ENCODE results near the gene LAMC3. TPM values are rescaled to one million over a fixed set of nuclear protein-coding genes. Genes with fewer than 3 reads are reported as not detected.

LAMC3 gene
- total RNA-seq, 1 donor from 2014 or later: 0.20 TPM

- Histone ChIP-seq H2AFZ (ENCODE audit: low read depth, low read length) (no peak overlapping the region), H3K36me3 (ENCODE audit: insufficient read depth, low read length) (no peaks in the 10 kb centered on the region), H3K9me3 (ENCODE audit: insufficient read depth, low read depth, low read length) (no peaks in the 10 kb centered on the region), H3K27ac (ENCODE audit: low read depth, low read length) (no peak overlapping the region), H3K4me3 (ENCODE audit: insufficient read depth, low read depth, low read length) (no peak overlapping the region), H3K4me1 (ENCODE audit: insufficient read depth, low read length) (no peaks in the 10 kb centered on the region), H3K27me3 (ENCODE audit: insufficient read depth, low read length) (peaks cover 6% of the 10 kb centered on the region), H4K20me1 (ENCODE audit: insufficient read depth, low read length) (no peaks in the 10 kb centered on the region), H3K9ac (ENCODE audit: low read length) (no peak overlapping the region), H3K79me2 (ENCODE audit: insufficient read depth, low read length) (no peaks in the 10 kb centered on the region), H3K4me2 (ENCODE audit: low read length) (no peak overlapping the region)
- Mint-ChIP-seq H3K27me3 (ENCODE audit: low read depth, unreplicated experiment) (peaks cover 25% of the 10 kb centered on the region), H3K4me1 (ENCODE audit: low read depth, unreplicated experiment) (peaks cover 11% of the 10 kb centered on the region), H3K36me3 (ENCODE audit: low read depth, unreplicated experiment) (no peaks in the 10 kb centered on the region), H3K9me3 (ENCODE audit: unreplicated experiment) (no peaks in the 10 kb centered on the region), H3K4me3 (ENCODE audit: unreplicated experiment) (no peak overlapping the region), H3K27ac (ENCODE audit: unreplicated experiment) (no peak overlapping the region)
- no peak for DNase-seq (ENCODE audit: low read depth)
- FAIRE-seq: no peak
- no peak for TF ChIP-seq CTCF (IDR thresholded peaks at IDR 0.05; ENCODE audit: insufficient read depth, low read depth, low read length)
- no peak for TF ChIP-seq EZH2 (IDR thresholded peaks at IDR 0.05; ENCODE audit: insufficient read depth, low read length)
These were observed 26.6 kb downstream of the LAMC3 start for GRCh38 chr9:131035548-131035947.

GRCh38 chr9:131036071-131036470 is 27.1 kb downstream of the LAMC3 start:
- Histone ChIP-seq H3K9me3 (ENCODE audit: insufficient read depth, low read depth, low read length) (no peaks in the 10 kb centered on the region), H3K27ac (ENCODE audit: low read depth, low read length) (no peak overlapping the region), H3K4me2 (ENCODE audit: low read length) (no peak overlapping the region), H3K9ac (ENCODE audit: low read length) (no peak overlapping the region), H3K36me3 (ENCODE audit: insufficient read depth, low read length) (no peaks in the 10 kb centered on the region), H4K20me1 (ENCODE audit: insufficient read depth, low read length) (no peaks in the 10 kb centered on the region), H3K4me3 (ENCODE audit: insufficient read depth, low read depth, low read length) (no peak overlapping the region), H3K27me3 (ENCODE audit: insufficient read depth, low read length) (peaks cover 6% of the 10 kb centered on the region), H2AFZ (ENCODE audit: low read depth, low read length) (no peak overlapping the region), H3K4me1 (ENCODE audit: insufficient read depth, low read length) (no peaks in the 10 kb centered on the region), H3K79me2 (ENCODE audit: insufficient read depth, low read length) (no peaks in the 10 kb centered on the region)
- H3K27ac Mint-ChIP-seq (ENCODE audit: unreplicated experiment): no peak overlapping the region
- H3K9me3 Mint-ChIP-seq (ENCODE audit: unreplicated experiment): no peaks in the 10 kb centered on the region
- peaks cover 11% of the 10 kb centered on the region for H3K4me1 Mint-ChIP-seq (ENCODE audit: low read depth, unreplicated experiment)
- peaks cover 24% of the 10 kb centered on the region for H3K27me3 Mint-ChIP-seq (ENCODE audit: low read depth, unreplicated experiment)
- TF ChIP-seq CTCF (IDR thresholded peaks at IDR 0.05; ENCODE audit: insufficient read depth, low read depth, low read length) (no peak), EZH2 (IDR thresholded peaks at IDR 0.05; ENCODE audit: insufficient read depth, low read length) (no peak)
- H3K4me3 Mint-ChIP-seq (ENCODE audit: unreplicated experiment): no peak overlapping the region
- FAIRE-seq (no peak), DNase-seq (ENCODE audit: low read depth) (no peak)
- H3K36me3 Mint-ChIP-seq (ENCODE audit: low read depth, unreplicated experiment): no peaks in the 10 kb centered on the region

GRCh38 chr9:131036529-131037334 is 27.8 kb downstream of the LAMC3 start:
- FAIRE-seq: no peak
- no peaks in the 10 kb centered on the region for H3K36me3 Mint-ChIP-seq (ENCODE audit: low read depth, unreplicated experiment)
- Histone ChIP-seq H3K79me2 (ENCODE audit: insufficient read depth, low read length) (no peaks in the 10 kb centered on the region), H3K4me2 (ENCODE audit: low read length) (no peak overlapping the region), H3K27ac (ENCODE audit: low read depth, low read length) (no peak overlapping the region), H3K4me1 (ENCODE audit: insufficient read depth, low read length) (no peaks in the 10 kb centered on the region), H3K4me3 (ENCODE audit: insufficient read depth, low read depth, low read length) (no peak overlapping the region), H2AFZ (ENCODE audit: low read depth, low read length) (no peak overlapping the region), H4K20me1 (ENCODE audit: insufficient read depth, low read length) (no peaks in the 10 kb centered on the region), H3K9me3 (ENCODE audit: insufficient read depth, low read depth, low read length) (no peaks in the 10 kb centered on the region), H3K27me3 (ENCODE audit: insufficient read depth, low read length) (peaks cover 6% of the 10 kb centered on the region), H3K36me3 (ENCODE audit: insufficient read depth, low read length) (no peaks in the 10 kb centered on the region), H3K9ac (ENCODE audit: low read length) (no peak overlapping the region)
- no peak overlapping the region for H3K27ac Mint-ChIP-seq (ENCODE audit: unreplicated experiment)
- H3K27me3 Mint-ChIP-seq (ENCODE audit: low read depth, unreplicated experiment): peaks cover 23% of the 10 kb centered on the region
- no peak overlapping the region for H3K4me3 Mint-ChIP-seq (ENCODE audit: unreplicated experiment)
- TF ChIP-seq CTCF (IDR thresholded peaks at IDR 0.05; ENCODE audit: insufficient read depth, low read depth, low read length): no peak
- TF ChIP-seq EZH2 (IDR thresholded peaks at IDR 0.05; ENCODE audit: insufficient read depth, low read length): no peak
- DNase-seq (ENCODE audit: low read depth): no peak
- peaks cover 11% of the 10 kb centered on the region for H3K4me1 Mint-ChIP-seq (ENCODE audit: low read depth, unreplicated experiment)
- H3K9me3 Mint-ChIP-seq (ENCODE audit: unreplicated experiment): no peaks in the 10 kb centered on the region

Data from astrocyte (in vitro differentiated cells and primary cell).